ENCODE measurements around the gene MED14.

Gene MED14

GRCh38 chrX:40778861-40779575 lies 43.7 kb upstream of the MED14 start:
- H3K36me3 ChIP-seq (ENCODE audit: low read depth): no peaks in the 10 kb centered on the region
- H3K4me3 ChIP-seq (ENCODE audit: severe bottlenecking): no peak overlapping the region
- no peaks in the 10 kb centered on the region for H3K9me3 ChIP-seq (ENCODE audit: severe bottlenecking)
- no peaks in the 10 kb centered on the region for H3K27me3 ChIP-seq (ENCODE audit: insufficient read depth, poor library complexity, severe bottlenecking)
- DNase-seq (ENCODE audit: low spot score) (no peak), ATAC-seq (ENCODE audit: low read depth) (peak; percentile 58)
- peaks cover 9% of the 10 kb centered on the region for H3K4me1 ChIP-seq (ENCODE audit: insufficient read depth, poor library complexity, severe bottlenecking)
- TF ChIP-seq CTCF (IDR thresholded peaks at IDR 0.05; ENCODE audit: poor library complexity, severe bottlenecking): no peak
- peak overlapping the region; percentile 35 for H3K27ac ChIP-seq (ENCODE audit: poor library complexity, severe bottlenecking)

DNA sequence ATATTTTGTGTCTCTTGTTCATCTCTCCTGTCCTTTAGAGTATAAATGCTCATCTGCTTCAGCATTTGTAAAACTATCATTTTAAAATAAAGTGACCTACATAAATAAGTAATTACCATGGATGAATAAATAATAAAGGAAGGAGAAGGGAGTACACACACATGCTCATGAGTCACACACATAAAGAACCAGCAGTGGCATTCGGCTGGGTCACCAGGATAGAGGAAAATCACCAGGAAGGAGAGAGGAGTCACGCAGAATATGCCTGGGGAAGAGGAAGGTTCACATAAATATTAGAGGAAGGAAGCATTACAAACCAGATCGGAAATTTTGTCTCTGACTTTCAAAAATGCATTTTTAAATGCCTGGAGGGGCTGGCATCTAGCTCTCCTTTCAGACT lies 38.5 kb upstream of the MED14 start:
- H3K27me3 ChIP-seq (ENCODE audit: insufficient read depth, poor library complexity, severe bottlenecking): no peaks in the 10 kb centered on the region
- DNase-seq (ENCODE audit: low spot score): no peak
- no peak overlapping the region for H3K4me3 ChIP-seq (ENCODE audit: severe bottlenecking)
- no peak for TF ChIP-seq CTCF (IDR thresholded peaks at IDR 0.05; ENCODE audit: poor library complexity, severe bottlenecking)
- ATAC-seq (ENCODE audit: low read depth): peak; percentile 53; the same call in 1 of the 3 replicates
- H3K9me3 ChIP-seq (ENCODE audit: severe bottlenecking): no peaks in the 10 kb centered on the region
- no peaks in the 10 kb centered on the region for H3K36me3 ChIP-seq (ENCODE audit: low read depth)
- H3K4me1 ChIP-seq (ENCODE audit: insufficient read depth, poor library complexity, severe bottlenecking): peaks cover 8% of the 10 kb centered on the region
- peak overlapping the region; percentile 45 for H3K27ac ChIP-seq (ENCODE audit: poor library complexity, severe bottlenecking)

GRCh38 chrX:40773188-40773587 lies 37.8 kb upstream of the MED14 start:
- ATAC-seq (ENCODE audit: low read depth): no peak
- no peak for TF ChIP-seq CTCF (IDR thresholded peaks at IDR 0.05; ENCODE audit: poor library complexity, severe bottlenecking)
- no peak overlapping the region for H3K4me3 ChIP-seq (ENCODE audit: severe bottlenecking)

DNA sequence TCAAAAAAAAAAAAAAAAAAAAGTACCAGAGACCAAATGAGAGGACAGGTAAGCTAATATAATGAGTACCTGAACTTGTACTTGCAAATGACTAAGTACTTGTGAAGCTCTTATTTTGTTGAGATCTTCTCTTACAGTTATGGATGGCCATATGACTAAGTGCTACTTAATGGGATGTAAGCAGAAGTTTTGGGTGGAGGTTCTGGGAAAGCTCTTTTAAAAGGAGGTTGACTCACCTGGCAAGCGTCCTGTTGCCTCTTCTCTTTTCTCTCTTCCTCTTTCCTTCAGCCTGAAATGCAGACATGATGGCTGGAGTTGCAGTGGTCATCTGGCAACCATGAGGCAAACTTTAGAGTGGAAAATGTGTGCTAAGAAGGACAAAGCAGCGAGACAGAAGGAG lies 36.9 kb upstream of the MED14 start:
- Histone ChIP-seq H3K27ac (ENCODE audit: poor library complexity, severe bottlenecking) (peak overlapping the region; percentile 45), H3K9me3 (ENCODE audit: severe bottlenecking) (no peaks in the 10 kb centered on the region), H3K27me3 (ENCODE audit: insufficient read depth, poor library complexity, severe bottlenecking) (no peaks in the 10 kb centered on the region), H3K4me1 (ENCODE audit: insufficient read depth, poor library complexity, severe bottlenecking) (peaks cover 6% of the 10 kb centered on the region), H3K4me3 (ENCODE audit: severe bottlenecking) (no peak overlapping the region), H3K36me3 (ENCODE audit: low read depth) (no peaks in the 10 kb centered on the region)
- DNase-seq (ENCODE audit: low spot score) (no peak), ATAC-seq (ENCODE audit: low read depth) (peak; percentile 89)
- no peak for TF ChIP-seq CTCF (IDR thresholded peaks at IDR 0.05; ENCODE audit: poor library complexity, severe bottlenecking)

More at GRCh38 chrX:40773188-40773587, 37.8 kb upstream of the MED14 start:
- DNase-seq (ENCODE audit: low spot score): no peak
- Histone ChIP-seq H3K36me3 (ENCODE audit: low read depth) (no peaks in the 10 kb centered on the region), H3K4me1 (ENCODE audit: insufficient read depth, poor library complexity, severe bottlenecking) (peaks cover 6% of the 10 kb centered on the region), H3K27ac (ENCODE audit: poor library complexity, severe bottlenecking) (peak overlapping the region; percentile 45), H3K9me3 (ENCODE audit: severe bottlenecking) (no peaks in the 10 kb centered on the region), H3K27me3 (ENCODE audit: insufficient read depth, poor library complexity, severe bottlenecking) (no peaks in the 10 kb centered on the region)

GRCh38 chrX:40761762-40762161 lies 26.4 kb upstream of the MED14 start:
- no peak for TF ChIP-seq CTCF (IDR thresholded peaks at IDR 0.05; ENCODE audit: poor library complexity, severe bottlenecking)
- ATAC-seq (ENCODE audit: low read depth): no peak
- no peak overlapping the region for H3K27ac ChIP-seq (ENCODE audit: poor library complexity, severe bottlenecking)
- DNase-seq (ENCODE audit: low spot score): no peak
- no peaks in the 10 kb centered on the region for H3K36me3 ChIP-seq (ENCODE audit: low read depth)
- H3K4me3 ChIP-seq (ENCODE audit: severe bottlenecking): no peak overlapping the region
- H3K4me1 ChIP-seq (ENCODE audit: insufficient read depth, poor library complexity, severe bottlenecking): no peaks in the 10 kb centered on the region
- H3K9me3 ChIP-seq (ENCODE audit: severe bottlenecking): no peaks in the 10 kb centered on the region
- no peaks in the 10 kb centered on the region for H3K27me3 ChIP-seq (ENCODE audit: insufficient read depth, poor library complexity, severe bottlenecking)
